SW 1271 (cell line): Measurements from ENCODE around the gene RAG1.

Experiments
- DNase-seq, 2 experiments: peaks; one replicate each; lab custom pipeline; 2025; lab: John Stamatoyannopoulos, UW

Gene RAG1

DNA sequence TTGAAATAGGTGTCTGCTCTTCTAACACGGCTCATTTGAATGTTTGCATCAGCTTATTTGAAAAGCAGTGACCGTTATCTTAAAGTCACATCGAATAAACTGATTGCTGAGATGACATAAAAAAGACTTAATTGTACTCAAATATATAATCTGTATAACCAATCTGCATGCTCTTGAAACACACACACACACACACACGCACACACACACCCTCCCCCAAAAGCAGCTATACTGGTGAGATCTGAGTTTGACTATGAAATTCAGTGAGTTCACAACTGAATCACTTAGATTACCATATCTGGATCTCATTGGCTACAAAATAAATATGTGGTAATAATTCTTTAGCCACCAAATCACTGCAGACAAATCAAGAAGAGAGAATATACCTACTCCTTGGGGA, 22.7 kb downstream of the RAG1 start:
- DNase-seq, result no peak

DNA sequence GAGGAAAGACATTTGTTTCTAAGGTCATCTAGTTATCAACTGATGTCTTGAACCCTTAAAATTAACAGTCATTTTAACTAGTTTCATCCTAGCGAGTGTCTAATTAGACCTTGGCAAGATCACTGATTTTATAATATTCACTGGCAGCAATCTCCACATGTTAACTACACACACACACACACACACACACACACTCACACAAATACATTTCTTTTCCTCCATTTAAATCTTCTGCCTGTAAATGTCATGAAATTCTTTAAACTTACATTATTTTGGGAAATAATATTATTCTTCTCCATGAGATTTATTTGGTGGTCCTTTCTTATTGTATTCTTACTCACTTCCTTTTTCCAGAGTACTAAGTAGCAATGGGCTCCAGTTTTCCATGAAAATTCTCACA, 23.6 kb downstream of the RAG1 start:
- no peak for DNase-seq

DNA sequence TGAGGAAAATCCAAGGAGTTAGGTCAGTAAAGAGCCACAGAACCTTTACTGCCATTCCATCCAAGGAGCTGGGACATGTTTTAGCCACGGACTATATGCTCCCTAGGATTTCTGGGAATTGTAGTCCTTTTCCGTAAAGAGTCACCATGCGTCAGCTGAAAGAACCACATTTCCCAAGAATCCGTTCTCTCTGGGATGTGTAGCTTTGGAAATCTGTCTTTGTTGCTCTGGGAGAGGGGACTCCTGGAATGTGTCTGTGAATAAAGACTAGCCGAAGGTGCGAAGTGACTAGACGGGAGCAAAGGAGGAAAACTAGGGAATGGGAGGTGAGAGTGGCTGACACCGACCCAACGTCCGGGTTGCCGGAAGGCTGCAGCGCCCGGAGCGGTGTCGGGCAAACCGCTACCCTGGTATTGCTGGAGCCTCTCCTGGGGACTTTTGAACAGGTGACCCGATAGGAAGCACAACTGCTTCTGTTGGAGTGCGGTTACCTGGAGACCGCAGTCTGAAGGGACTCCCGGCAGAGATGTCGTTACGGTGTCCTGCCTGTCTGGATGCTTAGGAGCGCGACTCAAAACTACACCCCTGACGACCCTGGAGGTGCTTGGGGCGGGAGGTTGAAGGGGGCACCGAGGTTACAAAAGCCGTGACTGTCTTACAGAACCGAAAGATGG, 26.6 kb downstream of the RAG1 start, which contains the start of gene IFTAP:
TSS of gene IFTAP (plus strand) at position 187 of the 674 bp plus-strand sequence. CDS start 15,602 bp downstream, outside the sequence.
- DNase-seq, result peak; percentile 73 to 94

DNA sequence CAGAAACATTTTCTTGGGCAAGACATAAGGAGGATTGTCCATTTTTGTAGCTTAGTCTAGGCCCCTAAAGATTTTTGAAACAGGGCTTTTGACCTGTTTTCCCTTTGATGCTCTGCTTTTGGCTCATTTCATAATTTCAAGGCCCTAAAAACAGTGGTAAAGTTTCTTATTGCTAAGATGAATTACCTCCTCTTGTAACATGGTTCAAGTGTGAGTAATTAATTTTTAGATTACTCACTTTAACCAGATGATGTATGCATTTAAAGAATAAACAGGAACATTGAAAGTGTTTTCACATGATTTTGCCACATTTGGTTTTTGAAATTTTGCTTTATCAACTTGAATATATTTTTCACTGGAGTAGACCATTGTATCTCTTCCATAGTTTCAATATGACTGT, 29.1 kb downstream of the RAG1 start:
- no peak for DNase-seq

DNA sequence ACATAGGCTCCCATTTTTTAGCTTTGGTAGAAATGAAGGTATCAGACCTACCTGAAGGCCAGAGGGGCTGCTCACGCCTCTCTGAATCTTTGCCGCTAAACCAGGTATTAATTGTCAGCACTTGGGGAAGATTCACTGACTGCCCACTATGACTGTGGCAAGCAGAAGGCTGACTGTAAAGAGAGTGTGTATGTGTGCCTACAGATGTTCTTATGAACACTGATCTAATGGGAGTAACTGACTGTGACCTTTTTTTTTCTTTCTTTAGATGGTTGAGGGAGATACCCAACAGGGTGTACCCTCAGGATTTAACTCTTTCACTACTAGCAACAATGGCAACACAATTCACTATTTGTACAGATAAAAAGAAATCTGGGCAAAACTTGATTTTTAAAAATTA, 30.2 kb downstream of the RAG1 start, which contains the start of gene RAG2:
TSS of gene RAG2 (minus strand) at position 186 of the 400 bp plus-strand sequence. CDS start 4,068 bp downstream, outside the sequence.
- DNase-seq, result no peak

DNA sequence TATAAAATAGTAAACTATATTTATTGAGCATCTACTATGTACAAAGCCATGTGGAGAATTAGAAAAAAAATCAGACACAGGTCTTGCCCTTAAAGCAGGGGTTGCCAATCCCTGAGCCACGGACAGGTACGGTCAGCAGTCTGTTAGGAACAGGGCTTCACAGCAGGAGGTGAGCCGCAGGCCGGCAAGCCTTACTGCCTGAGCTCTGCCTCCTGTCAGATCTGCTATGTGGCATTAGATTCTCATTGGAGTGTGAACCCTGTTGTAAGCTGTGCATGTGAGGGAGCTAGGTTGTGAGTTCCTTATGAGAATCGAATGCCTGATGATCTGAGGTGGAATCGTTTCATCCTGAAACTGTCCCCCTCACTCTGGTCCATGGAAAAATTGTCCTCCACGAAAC, 32.4 kb downstream of the RAG1 start:
- no peak for DNase-seq

DNA sequence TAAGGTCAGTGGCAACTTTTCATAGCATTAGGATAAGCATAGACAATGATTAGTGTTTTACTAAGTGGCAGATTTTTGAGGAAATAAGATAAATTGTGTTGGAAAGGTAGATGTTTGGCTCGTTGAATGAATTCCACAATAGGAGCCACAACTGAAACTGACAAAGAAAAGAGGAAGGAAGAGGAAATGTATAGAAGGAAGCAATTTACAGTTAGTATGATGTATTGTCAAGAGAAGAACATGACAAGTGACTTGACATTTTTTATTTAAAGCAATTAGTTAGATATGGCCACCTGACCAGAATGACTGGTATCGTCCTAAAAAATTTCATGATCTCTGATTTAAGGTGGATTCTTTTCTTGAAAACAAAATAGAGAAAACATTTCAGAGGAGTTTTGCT, 33.3 kb downstream of the RAG1 start:
- DNase-seq, result no peak

DNA sequence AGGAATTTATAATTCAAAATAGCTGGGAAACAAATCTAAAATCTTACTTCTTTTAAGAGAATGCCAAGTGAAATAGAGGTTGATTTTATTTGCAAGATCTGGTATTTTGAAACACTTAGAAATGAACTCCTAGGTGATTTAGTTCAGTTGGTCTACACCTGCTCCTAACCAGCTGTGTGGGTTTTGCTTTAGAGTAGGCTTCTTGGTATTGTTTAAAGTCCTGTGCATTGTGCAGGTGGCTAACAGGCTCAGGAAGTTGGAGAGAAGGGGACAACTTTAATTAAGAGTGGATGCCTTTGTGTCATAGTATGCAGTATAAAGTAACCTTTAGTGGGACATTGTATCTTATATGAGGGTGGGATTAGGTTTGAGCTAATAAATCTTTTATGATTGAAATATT, 34.3 kb downstream of the RAG1 start:
- no peak for DNase-seq

DNA sequence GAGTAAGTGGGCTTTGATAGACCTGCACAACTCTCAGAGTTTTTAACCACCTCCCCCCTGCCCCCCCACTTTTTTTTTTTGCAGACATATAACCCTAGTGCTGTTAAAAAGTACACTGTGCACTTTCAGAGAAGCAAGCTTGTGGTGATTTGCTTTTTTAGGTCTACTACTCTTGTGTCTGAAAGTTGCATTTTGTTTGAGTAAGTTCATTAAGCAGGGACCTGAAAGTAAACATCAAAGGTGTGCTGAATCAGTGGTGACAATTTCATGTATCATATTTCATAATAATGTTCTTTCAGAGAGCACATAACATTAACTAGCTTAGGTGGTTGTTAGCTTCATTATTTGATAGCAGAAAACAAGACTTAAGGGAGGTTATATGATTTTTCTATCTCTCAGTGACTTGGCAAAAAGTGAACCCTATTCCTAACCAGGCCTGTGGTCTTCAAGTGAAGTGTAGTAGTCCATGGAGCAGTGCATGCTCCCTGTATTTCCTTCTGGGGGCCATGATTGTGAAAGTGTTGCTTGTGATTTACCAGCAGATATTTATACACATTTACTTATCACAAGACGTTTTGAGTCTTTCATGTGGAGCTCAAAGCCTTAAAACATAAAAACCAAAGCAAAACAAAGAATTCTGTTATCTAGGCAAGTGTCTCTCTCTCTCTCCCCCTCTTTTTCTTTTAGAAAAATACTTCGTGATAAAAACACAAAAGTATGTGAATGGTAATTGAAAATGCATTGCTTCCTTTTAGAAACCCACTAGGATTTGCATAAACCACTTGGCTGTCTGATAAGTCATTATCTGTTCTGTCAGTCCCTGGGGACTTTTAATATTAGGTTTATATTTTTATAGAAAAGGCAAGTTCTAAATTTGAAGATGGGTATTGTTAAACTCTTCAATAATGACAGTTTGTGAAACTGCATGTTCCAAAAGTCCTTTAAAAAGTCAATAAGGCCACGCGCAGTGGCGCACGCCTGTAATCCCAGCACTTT, 37.7 kb downstream of the RAG1 start:
- no peak for DNase-seq

DNA sequence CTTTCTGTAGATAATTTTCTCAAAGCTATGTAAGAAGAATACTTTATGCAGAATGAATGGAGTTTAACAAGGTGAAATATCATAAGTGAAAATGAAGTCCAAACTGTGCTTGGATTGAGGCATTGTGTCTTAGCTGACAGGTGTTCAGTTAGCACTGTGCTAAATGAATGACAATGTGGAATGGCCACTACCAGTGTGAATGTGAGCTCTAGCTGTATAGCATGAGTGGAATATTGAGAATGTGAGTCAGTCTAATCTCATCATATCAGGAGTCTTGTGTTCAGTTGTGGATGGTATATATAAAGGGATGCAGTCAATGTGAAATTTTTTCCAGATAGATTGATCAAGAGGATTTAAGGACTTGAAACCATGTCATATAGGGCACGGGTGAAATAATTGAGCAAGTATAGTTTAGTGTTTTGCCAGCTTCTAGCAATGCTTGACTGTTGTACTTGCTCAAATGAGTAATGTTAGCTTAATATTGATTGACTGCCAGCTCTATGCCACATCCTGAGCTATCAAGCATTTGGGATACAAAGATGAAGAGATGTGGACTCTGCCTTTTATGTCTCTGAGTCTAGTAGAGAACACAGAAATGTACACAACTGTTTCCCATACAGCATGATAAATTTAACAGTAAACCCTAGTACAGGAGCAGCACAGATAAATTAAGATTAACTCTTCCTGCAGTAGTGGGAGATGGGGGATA, 40.8 kb downstream of the RAG1 start:
- no peak for DNase-seq

DNA sequence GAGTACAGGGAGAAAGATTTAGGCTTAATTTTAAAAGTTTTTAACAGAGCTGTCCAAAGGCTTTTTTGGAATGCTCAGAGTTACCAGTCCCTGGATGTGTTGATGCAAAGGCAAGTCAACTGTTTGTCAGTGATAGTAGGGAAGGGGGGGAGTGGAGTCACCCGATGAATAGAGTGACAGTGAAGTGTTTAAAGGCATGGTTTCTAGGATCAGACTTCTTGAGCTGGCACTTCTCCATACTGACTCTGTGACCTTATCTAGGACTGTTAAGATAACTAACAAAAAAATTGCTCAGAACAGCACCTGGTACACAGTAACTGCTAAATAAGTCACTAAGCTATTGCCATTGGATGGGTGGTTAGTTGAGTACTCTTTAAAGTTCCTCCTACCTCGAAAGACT, 41.6 kb downstream of the RAG1 start:
- no peak for DNase-seq

DNA sequence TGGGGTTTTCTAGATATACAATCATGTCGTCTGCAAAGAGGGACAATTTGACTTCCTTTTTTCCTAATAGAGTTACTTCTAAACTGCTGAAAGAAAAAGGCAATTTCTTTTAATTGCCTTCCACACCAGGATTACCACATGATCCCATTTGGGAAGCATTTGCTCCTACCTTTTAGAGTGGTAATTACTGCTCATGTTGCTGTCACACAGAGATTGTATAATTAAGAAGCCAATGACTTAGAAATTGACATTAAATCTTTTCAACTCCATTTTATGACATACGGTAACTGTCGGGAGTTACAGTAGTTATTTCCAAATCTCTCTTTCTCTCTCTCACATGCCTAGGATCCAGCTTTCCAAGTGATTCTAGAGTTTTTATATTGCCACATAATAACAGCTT, 48.0 kb downstream of the RAG1 start:
- no peak for DNase-seq

DNA sequence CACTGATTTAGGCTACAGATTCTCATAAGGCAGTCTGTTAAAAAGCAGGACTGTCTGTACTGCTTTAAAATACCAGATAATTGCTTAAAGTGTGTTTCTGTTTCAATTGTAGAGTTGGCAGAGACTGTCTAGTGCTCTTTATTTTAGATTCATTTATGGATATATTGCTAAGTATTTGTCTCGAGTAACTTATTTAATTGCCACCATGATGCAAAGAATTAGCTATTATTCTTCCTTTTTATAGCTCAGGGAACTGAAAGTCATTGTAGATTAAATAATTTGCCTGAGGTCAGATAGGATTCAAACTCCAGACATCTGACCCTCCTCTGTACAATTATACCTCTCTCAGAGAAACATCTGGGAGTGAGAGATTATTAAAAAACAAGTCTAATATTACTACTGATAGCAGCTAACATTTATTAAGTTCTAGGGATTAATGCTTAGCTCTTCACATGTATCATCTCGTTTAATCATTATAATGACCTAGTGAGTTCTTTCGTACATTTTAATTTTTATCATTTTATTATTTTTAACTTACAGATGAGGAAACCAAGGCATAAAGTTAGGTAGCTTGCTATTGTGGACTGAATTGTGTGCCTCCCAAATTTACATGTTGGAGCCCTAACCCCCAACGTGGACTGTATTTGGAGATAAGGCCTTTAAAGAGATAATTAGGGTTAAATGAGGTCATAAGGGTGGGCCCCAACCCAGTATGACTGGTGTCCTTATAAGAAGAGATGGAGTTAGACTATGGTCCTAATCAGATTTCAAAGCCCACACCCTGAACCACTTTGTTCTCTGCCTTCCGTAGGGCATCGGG, 49.9 kb downstream of the RAG1 start:
- no peak for DNase-seq

DNA sequence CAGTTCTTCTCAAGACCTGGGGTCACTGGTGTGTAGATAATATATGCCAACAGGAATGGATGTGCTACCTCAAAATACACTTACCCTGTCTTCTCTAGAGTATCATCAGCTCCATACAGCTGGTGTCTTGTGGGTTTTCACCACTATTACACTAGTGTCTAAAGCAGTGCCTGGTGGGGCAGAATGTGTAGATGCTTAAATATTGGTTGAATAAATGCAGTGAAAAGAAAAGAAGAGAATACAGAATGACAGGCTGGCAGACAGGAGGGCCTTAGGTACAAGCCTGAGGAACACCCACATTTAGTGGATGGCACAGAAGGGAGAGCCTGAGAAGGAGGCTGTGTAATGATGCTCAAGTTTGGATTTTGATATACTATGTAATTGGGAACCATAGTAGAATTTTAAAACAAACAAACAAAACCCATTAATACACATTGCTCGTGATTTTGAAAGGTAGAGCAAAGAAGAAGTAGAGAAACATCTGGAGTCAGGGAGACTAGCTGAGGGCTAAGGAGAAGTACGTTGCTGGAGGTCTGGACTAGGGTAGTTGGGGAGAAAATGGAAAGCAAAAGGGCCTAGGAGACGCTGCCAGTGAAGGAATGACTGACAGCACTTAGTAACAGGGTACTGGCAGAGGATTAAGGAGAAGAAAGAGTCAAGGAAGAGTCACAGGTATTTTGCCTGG, 50.7 kb downstream of the RAG1 start:
- no peak for DNase-seq

DNA sequence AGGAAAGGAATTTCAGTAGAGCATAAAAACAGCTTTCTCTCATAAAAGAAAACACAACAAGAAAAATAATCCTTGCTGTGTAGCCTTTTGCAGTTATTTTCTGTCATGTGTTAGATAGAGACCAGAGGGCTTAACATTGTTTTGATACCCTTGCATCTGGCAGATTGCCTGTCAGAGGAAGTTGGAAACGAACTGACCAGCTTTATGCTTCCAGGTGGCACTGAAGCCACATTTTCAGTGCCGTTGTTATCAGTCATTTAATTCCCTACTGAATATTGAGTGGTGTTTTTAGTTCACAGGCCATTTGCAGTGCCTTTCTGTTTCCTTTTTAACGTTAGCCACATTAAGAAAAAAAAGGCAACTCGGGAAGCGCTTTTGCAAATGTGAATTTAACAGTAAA, 51.7 kb downstream of the RAG1 start:
- DNase-seq, result no peak

DNA sequence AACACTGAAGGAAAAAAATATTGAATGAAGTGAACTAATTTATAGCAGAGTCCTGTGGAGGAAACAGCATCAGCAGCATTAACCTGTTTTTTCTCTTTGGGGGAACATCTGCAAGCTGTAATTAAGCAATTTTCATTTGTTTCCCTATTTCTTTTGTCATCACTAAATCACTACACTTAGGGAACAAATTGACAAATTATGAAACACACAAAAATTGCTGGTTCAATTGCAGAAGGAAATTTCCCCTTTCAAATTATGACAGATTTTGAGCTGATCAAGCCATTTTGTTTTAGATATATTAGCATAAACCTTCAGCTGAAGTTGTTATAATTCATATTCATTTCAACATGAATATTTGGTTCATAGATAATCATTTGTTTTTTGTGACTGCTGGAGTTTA, 52.4 kb downstream of the RAG1 start:
- no peak for DNase-seq

DNA sequence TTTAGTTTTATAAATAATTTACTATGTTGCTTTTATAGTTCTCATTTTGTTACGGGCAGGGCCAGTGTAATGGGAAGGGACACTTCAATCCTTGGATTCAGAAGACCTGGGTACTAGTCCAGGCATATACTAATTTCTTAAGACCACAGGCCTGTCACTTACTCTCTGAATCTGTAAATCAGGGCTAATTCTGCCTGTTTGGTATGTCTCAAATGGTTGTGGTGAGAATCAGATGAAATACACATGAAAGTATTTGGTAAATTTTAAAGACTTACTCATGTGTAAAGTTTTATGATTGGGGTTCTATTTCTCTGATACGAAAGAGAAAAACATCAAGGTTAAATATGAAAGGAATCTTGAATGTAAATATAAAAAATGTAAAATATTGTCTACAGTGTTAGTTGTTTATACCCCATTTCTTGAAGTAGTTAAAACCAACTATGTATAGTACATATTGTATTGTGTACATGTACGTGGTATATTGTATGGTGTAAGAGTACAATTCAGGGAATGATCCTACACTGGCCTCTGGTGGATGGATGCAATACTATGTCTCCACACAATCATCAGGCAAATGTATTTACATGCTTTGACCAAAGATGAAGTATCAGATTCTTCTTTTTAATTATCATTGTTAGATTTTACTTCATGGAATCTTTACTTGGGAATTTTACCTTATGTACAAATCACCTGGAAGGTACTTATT, 54.8 kb downstream of the RAG1 start:
- DNase-seq, result peak in 1 of 2 experiments; percentile 12

DNA sequence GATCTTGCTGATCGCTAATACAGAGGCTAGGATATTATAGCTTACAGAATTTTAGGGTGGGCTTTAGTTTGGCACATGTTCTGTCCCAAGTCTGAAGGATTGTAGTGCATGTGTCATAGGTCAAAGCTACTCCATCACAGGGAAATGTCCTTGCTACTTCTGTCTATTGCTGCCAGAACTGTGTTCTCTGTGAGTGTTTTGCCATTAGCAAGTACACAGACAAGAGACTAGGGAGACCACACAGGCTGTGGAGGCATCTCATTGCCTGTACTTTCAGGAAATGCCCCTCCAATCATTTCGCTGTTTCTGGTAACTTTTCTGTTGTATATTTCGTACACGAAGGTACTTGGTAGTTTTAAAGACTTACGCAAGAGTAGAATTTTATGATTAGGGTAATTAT, 55.7 kb downstream of the RAG1 start:
- no peak for DNase-seq

DNA sequence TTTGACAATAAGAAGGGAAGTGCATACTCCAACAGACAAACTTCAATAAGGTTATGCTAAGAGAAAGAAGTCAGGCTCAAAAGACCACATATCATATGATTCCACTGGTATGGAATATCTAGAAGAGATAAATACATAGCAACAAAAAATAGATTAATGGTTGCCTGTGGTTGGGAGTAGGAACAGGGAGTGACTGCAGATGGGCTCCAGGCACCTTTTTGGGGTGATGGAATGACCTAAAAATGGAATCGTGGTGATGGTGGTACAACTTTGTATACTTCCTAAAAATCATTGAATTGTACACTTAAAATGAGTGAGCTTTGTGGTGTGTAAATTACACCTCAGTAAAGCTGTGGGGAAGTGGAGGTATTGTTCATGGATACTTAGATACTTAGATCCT, 59.2 kb downstream of the RAG1 start:
- DNase-seq, result no peak

DNA sequence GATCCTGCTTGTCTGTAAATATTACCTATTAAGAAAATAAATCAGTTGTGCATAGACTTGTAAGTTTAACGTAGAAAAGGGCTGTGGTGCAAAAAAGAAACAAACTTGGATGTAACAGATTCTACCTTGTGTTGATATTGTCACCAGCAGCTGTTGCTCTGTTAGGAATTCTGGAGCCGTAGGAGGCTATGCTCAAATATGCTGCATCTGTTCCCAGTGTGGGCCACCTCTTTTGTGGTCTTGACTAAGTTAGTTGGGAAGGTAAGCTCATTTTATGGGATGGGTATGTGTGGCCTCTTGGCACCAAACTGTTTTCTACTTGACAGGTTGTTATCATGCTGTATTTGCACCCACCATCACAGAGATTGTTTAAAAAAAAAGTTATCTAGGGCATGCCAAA, 59.7 kb downstream of the RAG1 start:
- DNase-seq, result no peak
